ENCODE results near the gene DTNB. TPM values are rescaled to one million over a fixed set of nuclear protein-coding genes. Genes with fewer than 3 reads are reported as not detected.
"Not testable (repeated sequence)": the region's sequence is repeated elsewhere in the genome, so short reads cannot be mapped to it uniquely, and the experiment has no call there.

DTNB gene
- total RNA-seq, 1 donor from 2014 or later = 4.5 TPM

- no peak for DNase-seq
- intact Hi-C loops (cut with DNase I) = no loop called here
- no peak for ATAC-seq (ENCODE audit: poor library complexity)
These were observed 253.6 kb downstream of the DTNB start for GRCh38 chr2:25419678-25420242.

GRCh38 chr2:25418944-25419677 is 254.3 kb downstream of the DTNB start:
- DNase-seq (no peak), ATAC-seq (ENCODE audit: poor library complexity) (no peak)
- intact Hi-C loops (cut with DNase I) = no loop called here

GRCh38 chr2:25417715-25418369 is 255.5 kb downstream of the DTNB start:
- intact Hi-C loops (cut with DNase I) = no loop called here
- ATAC-seq (ENCODE audit: poor library complexity) (no peak), DNase-seq (no peak)

- intact Hi-C loops (cut with DNase I) = no loop called here
- DNase-seq (no peak), ATAC-seq (ENCODE audit: poor library complexity) (no peak)
These were observed 256.7 kb downstream of the DTNB start for GRCh38 chr2:25416674-25417073.

- ATAC-seq (ENCODE audit: poor library complexity) (no peak), DNase-seq (no peak)
- intact Hi-C loops (cut with DNase I) = no loop called here
These were observed 258.6 kb downstream of the DTNB start for GRCh38 chr2:25414781-25415180.

GRCh38 chr2:25413409-25413808 is 260.0 kb downstream of the DTNB start:
- DNase-seq; ATAC-seq (ENCODE audit: poor library complexity); intact Hi-C loops (cut with DNase I): not testable (repeated sequence)

GRCh38 chr2:25411753-25412152 is 261.6 kb downstream of the DTNB start:
- no peak for ATAC-seq (ENCODE audit: poor library complexity)
- no peak for DNase-seq
- intact Hi-C loops (cut with DNase I) = no loop called here

GRCh38 chr2:25411281-25411680 is 262.1 kb downstream of the DTNB start:
- ATAC-seq (ENCODE audit: poor library complexity) = no peak
- intact Hi-C loops (cut with DNase I) = no loop called here
- no peak for DNase-seq

GRCh38 chr2:25410370-25410769 is 263.0 kb downstream of the DTNB start:
- DNase-seq = no peak
- no peak for ATAC-seq (ENCODE audit: poor library complexity)
- intact Hi-C loops (cut with DNase I) = no loop called here

- ATAC-seq (ENCODE audit: poor library complexity) (no peak), DNase-seq (no peak)
- intact Hi-C loops (cut with DNase I) = no loop called here
These were observed 263.9 kb downstream of the DTNB start for GRCh38 chr2:25409468-25409867.

- DNase-seq (no peak), ATAC-seq (ENCODE audit: poor library complexity) (no peak)
- intact Hi-C loops (cut with DNase I) = no loop called here
These were observed 264.3 kb downstream of the DTNB start for GRCh38 chr2:25409044-25409443.

GRCh38 chr2:25405611-25406295 is 267.6 kb downstream of the DTNB start:
- DNase-seq = no peak
- no peak for ATAC-seq (ENCODE audit: poor library complexity)
- intact Hi-C loops (cut with DNase I) = no loop called here

GRCh38 chr2:25403120-25403760 is 270.1 kb downstream of the DTNB start:
- DNase-seq; ATAC-seq (ENCODE audit: poor library complexity); intact Hi-C loops (cut with DNase I): not testable (repeated sequence)

GRCh38 chr2:25402477-25402876 is 270.9 kb downstream of the DTNB start:
- no peak for ATAC-seq (ENCODE audit: poor library complexity)
- DNase-seq = no peak
- intact Hi-C loops (cut with DNase I) = no loop called here

GRCh38 chr2:25401307-25402026 is 271.9 kb downstream of the DTNB start:
- intact Hi-C loops (cut with DNase I) = no loop called here
- DNase-seq (no peak), ATAC-seq (ENCODE audit: poor library complexity) (no peak)

GRCh38 chr2:25400576-25401216 is 272.7 kb downstream of the DTNB start:
- DNase-seq = no peak
- ATAC-seq (ENCODE audit: poor library complexity) = no peak
- intact Hi-C loops (cut with DNase I) = no loop called here

GRCh38 chr2:25400169-25400568 is 273.2 kb downstream of the DTNB start:
- DNase-seq (no peak), ATAC-seq (ENCODE audit: poor library complexity) (no peak)
- intact Hi-C loops (cut with DNase I) = no loop called here

- intact Hi-C loops (cut with DNase I) = no loop called here
- ATAC-seq (ENCODE audit: poor library complexity) (no peak), DNase-seq (no peak)
These were observed 274.8 kb downstream of the DTNB start for GRCh38 chr2:25398534-25398933.

All from Right ventricle myocardium superior (tissue), 1 donor.